Measurements from ENCODE around the gene ABCA7. TPM values are rescaled to one million over a fixed set of nuclear protein-coding genes. Genes with fewer than 3 reads are reported as not detected.
A peak's percentile ranks its signal among the peaks of the same experiment; 100 is the strongest.
"Not testable (repeated sequence)": the region's sequence is repeated elsewhere in the genome, so short reads cannot be mapped to it uniquely, and the experiment has no call there.

ABCA7 gene
- polyA plus RNA-seq, 12 donors: 7.1 to 23.7 (median 18.2) TPM; not detected in 1

- peak; percentile 57 for DNase-seq
These were observed 64.6 kb downstream of the ABCA7 start for GRCh38 chr19:1104311-1105007.

GRCh38 chr19:1105008-1105872 lies 65.3 kb downstream of the ABCA7 start:
- DNase-seq: no peak

- no peak for DNase-seq
These were observed 66.2 kb downstream of the ABCA7 start for GRCh38 chr19:1105873-1106840.

GRCh38 chr19:1106841-1107660 lies 67.1 kb downstream of the ABCA7 start:
- no peak for DNase-seq

- no peak for DNase-seq
These were observed 67.9 kb downstream of the ABCA7 start for GRCh38 chr19:1107661-1108261.

GRCh38 chr19:1108291-1109031 lies 68.6 kb downstream of the ABCA7 start:
- no peak for DNase-seq

GRCh38 chr19:1109032-1109551 lies 69.2 kb downstream of the ABCA7 start:
- no peak for DNase-seq

- DNase-seq: no peak
These were observed 70.1 kb downstream of the ABCA7 start for GRCh38 chr19:1109697-1110671.

- DNase-seq: no peak
These were observed 71.1 kb downstream of the ABCA7 start for GRCh38 chr19:1110809-1111640.

- no peak for DNase-seq
These were observed 71.8 kb downstream of the ABCA7 start for GRCh38 chr19:1111641-1112267.

GRCh38 chr19:1112268-1113029 lies 72.5 kb downstream of the ABCA7 start:
- DNase-seq: no peak

- DNase-seq: peak; percentile 90
These were observed 73.4 kb downstream of the ABCA7 start for GRCh38 chr19:1113030-1113985.

GRCh38 chr19:1113986-1114483 lies 74.1 kb downstream of the ABCA7 start:
- DNase-seq: no peak

GRCh38 chr19:1114728-1115127 lies 74.8 kb downstream of the ABCA7 start:
- not testable (repeated sequence) for DNase-seq

Measured in muscle of arm (tissue), 12 donors.